ENCODE results near the gene ACTN2.

The ACTN2 gene

GRCh38 chr1:236642763-236643162 is 43.5 kb upstream of the ACTN2 start:
- TF ChIP-seq CTCF (IDR thresholded peaks at IDR 0.05; ENCODE audit: borderline replicate concordance, extremely low read depth, low read length, poor library complexity, severe bottlenecking) (no peak), EZH2 (IDR thresholded peaks at IDR 0.05; ENCODE audit: borderline replicate concordance, low read depth, low read length, severe bottlenecking) (no peak)
- H3K27ac ChIP-seq (ENCODE audit: low read length): no peak overlapping the region
- no peaks in the 10 kb centered on the region for H3K9me3 ChIP-seq (ENCODE audit: insufficient read depth, low read length, severe bottlenecking)
- no peak for ATAC-seq (ENCODE audit: insufficient read depth, low read depth)
- no peaks in the 10 kb centered on the region for H3K4me1 ChIP-seq (ENCODE audit: insufficient read depth, low read length)
- H3K4me2 ChIP-seq (ENCODE audit: insufficient read depth, low read length): no peak overlapping the region
- no peaks in the 10 kb centered on the region for H3K27me3 ChIP-seq (ENCODE audit: insufficient read depth, low read length, poor library complexity)
- H4K20me1 ChIP-seq (ENCODE audit: insufficient read depth, low read length): no peaks in the 10 kb centered on the region
- H3K79me2 ChIP-seq (ENCODE audit: insufficient read depth, low read length): no peaks in the 10 kb centered on the region
- H3K4me3 ChIP-seq (ENCODE audit: low read depth in 1 of 2, low read length in 2 of 2): no peak overlapping the region
- no peak for DNase-seq
- H2AFZ ChIP-seq (ENCODE audit: low read depth, low read length): no peak overlapping the region
- no peak overlapping the region for H3K9ac ChIP-seq (ENCODE audit: low read depth, low read length)
- H3K36me3 ChIP-seq (ENCODE audit: insufficient read depth, low read length): no peaks in the 10 kb centered on the region

- Histone ChIP-seq H3K4me1 (ENCODE audit: insufficient read depth, low read length) (no peaks in the 10 kb centered on the region), H4K20me1 (ENCODE audit: insufficient read depth, low read length) (no peaks in the 10 kb centered on the region), H3K27me3 (ENCODE audit: insufficient read depth, low read length, poor library complexity) (no peaks in the 10 kb centered on the region), H3K79me2 (ENCODE audit: insufficient read depth, low read length) (no peaks in the 10 kb centered on the region), H3K9ac (ENCODE audit: low read depth, low read length) (no peak overlapping the region), H3K36me3 (ENCODE audit: insufficient read depth, low read length) (no peaks in the 10 kb centered on the region), H3K27ac (ENCODE audit: low read length) (no peak overlapping the region), H3K4me3 (ENCODE audit: low read depth in 1 of 2, low read length in 2 of 2) (no peak overlapping the region), H3K9me3 (ENCODE audit: insufficient read depth, low read length, severe bottlenecking) (no peaks in the 10 kb centered on the region), H2AFZ (ENCODE audit: low read depth, low read length) (no peak overlapping the region), H3K4me2 (ENCODE audit: insufficient read depth, low read length) (no peak overlapping the region)
- no peak for DNase-seq
- ATAC-seq (ENCODE audit: insufficient read depth, low read depth): no peak
- no peak for TF ChIP-seq EZH2 (IDR thresholded peaks at IDR 0.05; ENCODE audit: borderline replicate concordance, low read depth, low read length, severe bottlenecking)
- no peak for TF ChIP-seq CTCF (IDR thresholded peaks at IDR 0.05; ENCODE audit: borderline replicate concordance, extremely low read depth, low read length, poor library complexity, severe bottlenecking)
Observed at GRCh38 chr1:236645016-236645680, 41.2 kb upstream of the ACTN2 start.

GRCh38 chr1:236654511-236654910 is 31.8 kb upstream of the ACTN2 start:
- no peak for DNase-seq
- TF ChIP-seq EZH2 (IDR thresholded peaks at IDR 0.05; ENCODE audit: borderline replicate concordance, low read depth, low read length, severe bottlenecking) (no peak), CTCF (IDR thresholded peaks at IDR 0.05; ENCODE audit: borderline replicate concordance, extremely low read depth, low read length, poor library complexity, severe bottlenecking) (no peak)
- no peaks in the 10 kb centered on the region for H3K4me1 ChIP-seq (ENCODE audit: insufficient read depth, low read length)
- no peaks in the 10 kb centered on the region for H3K27me3 ChIP-seq (ENCODE audit: insufficient read depth, low read length, poor library complexity)
- H3K9ac ChIP-seq (ENCODE audit: low read depth, low read length): no peak overlapping the region
- H4K20me1 ChIP-seq (ENCODE audit: insufficient read depth, low read length): no peaks in the 10 kb centered on the region
- H2AFZ ChIP-seq (ENCODE audit: low read depth, low read length): no peak overlapping the region
- H3K79me2 ChIP-seq (ENCODE audit: insufficient read depth, low read length): no peaks in the 10 kb centered on the region
- H3K4me2 ChIP-seq (ENCODE audit: insufficient read depth, low read length): no peak overlapping the region
- H3K36me3 ChIP-seq (ENCODE audit: insufficient read depth, low read length): no peaks in the 10 kb centered on the region
- H3K27ac ChIP-seq (ENCODE audit: low read length): no peak overlapping the region
- no peaks in the 10 kb centered on the region for H3K9me3 ChIP-seq (ENCODE audit: insufficient read depth, low read length, severe bottlenecking)
- ATAC-seq (ENCODE audit: insufficient read depth, low read depth): no peak
- no peak overlapping the region for H3K4me3 ChIP-seq (ENCODE audit: low read depth in 1 of 2, low read length in 2 of 2)

Data from DND-41 (cell line).